ENCODE results near the gene HSD17B2.
"Not testable (repeated sequence)": the region's sequence is repeated elsewhere in the genome, so short reads cannot be mapped to it uniquely, and the experiment has no call there.

The HSD17B2 gene

GRCh38 chr16:82096641-82097040, 61.6 kb downstream of the HSD17B2 start:
- no peak for TF ChIP-seq CTCF (IDR thresholded peaks at IDR 0.05; ENCODE audit: control extremely low read depth, extremely low read depth, low read depth, missing control alignments)
- ChIA-PET POLR2A (no interaction called here), CTCF (no interaction called here)
- no peak for DNase-seq (ENCODE audit: extremely low spot score)

- CTCF ChIA-PET = no interaction called here
- POLR2A ChIA-PET = no interaction called here
- TF ChIP-seq CTCF (IDR thresholded peaks at IDR 0.05; ENCODE audit: control extremely low read depth, extremely low read depth, low read depth, missing control alignments) = no peak
- no peak for DNase-seq (ENCODE audit: extremely low spot score)
Observed at GRCh38 chr16:82105107-82105506, 70.1 kb downstream of the HSD17B2 start.

GRCh38 chr16:82108100-82108499, 73.0 kb downstream of the HSD17B2 start:
- ChIA-PET CTCF (interaction anchor here (0.9 kb wide), 1 partner anchor 31 kb away, joined by 3 read pairs; no protein-coding TSS in a partner anchor), POLR2A (no interaction called here)
- TF ChIP-seq CTCF (IDR thresholded peaks at IDR 0.05; ENCODE audit: control extremely low read depth, extremely low read depth, low read depth, missing control alignments) = no peak
- DNase-seq (ENCODE audit: extremely low spot score) = no peak

- no peak for TF ChIP-seq CTCF (IDR thresholded peaks at IDR 0.05; ENCODE audit: control extremely low read depth, extremely low read depth, low read depth, missing control alignments)
- no peak for DNase-seq (ENCODE audit: extremely low spot score)
- ChIA-PET CTCF (interaction anchor here (0.9 kb wide), 1 partner anchor 30 kb away, joined by 3 read pairs; no protein-coding TSS in a partner anchor), POLR2A (no interaction called here)
Observed at GRCh38 chr16:82108774-82109173, 73.7 kb downstream of the HSD17B2 start.

- DNase-seq (ENCODE audit: extremely low spot score); CTCF ChIA-PET; POLR2A ChIA-PET: not testable (repeated sequence)
Observed at GRCh38 chr16:82109266-82109665, 74.2 kb downstream of the HSD17B2 start.

- TF ChIP-seq CTCF (IDR thresholded peaks at IDR 0.05; ENCODE audit: control extremely low read depth, extremely low read depth, low read depth, missing control alignments) = no peak
- CTCF ChIA-PET = no interaction called here
- no peak for DNase-seq (ENCODE audit: extremely low spot score)
- POLR2A ChIA-PET = no interaction called here
Observed at GRCh38 chr16:82111944-82112343, 76.9 kb downstream of the HSD17B2 start.

- no peak for DNase-seq (ENCODE audit: extremely low spot score)
Observed at GRCh38 chr16:82113741-82114140, 78.7 kb downstream of the HSD17B2 start.

More at GRCh38 chr16:82113741-82114140, 78.7 kb downstream of the HSD17B2 start:
- CTCF ChIA-PET = no interaction called here
- no peak for TF ChIP-seq CTCF (IDR thresholded peaks at IDR 0.05; ENCODE audit: control extremely low read depth, extremely low read depth, low read depth, missing control alignments)
- POLR2A ChIA-PET = no interaction called here
